GM23338 (cell line): ENCODE data around the gene ODAD3. TPM values are rescaled to one million over a fixed set of nuclear protein-coding genes. Genes with fewer than 3 reads are reported as not detected.

ENCODE experiments used
- ATAC-seq: fragments of 200-7000 bp; cut with Tn5 transposase; 3 replicates; pipeline ENCODE4 v1.9.1; 2020
- DNase-seq: peaks from one replicate; pipeline ENCODE4 v3.0.0-alpha.2; 2015; ENCODE audit warnings: low spot score
- H2AFZ ChIP-seq: fragments of 200-600 bp; sonication (generic); 2 replicates; pipeline ENCODE4 v1.8.0; 2016; ENCODE audit warnings: antibody characterized with exemption, mild to moderate bottlenecking, moderate library complexity
- H3F3A ChIP-seq: fragments of 200-600 bp; sonication (generic); replicated peaks from 2 replicates; pipeline ENCODE4 v1.8.0; 2017; ENCODE audit warnings: antibody characterized with exemption, mixed run types, low read depth
- H3K27ac ChIP-seq: fragments of 200-600 bp; sonication (generic); 2 replicates; pipeline ENCODE4 v1.6.1; 2016; ENCODE audit warnings: low read depth
- H3K27me3 ChIP-seq: fragments of 200-600 bp; sonication (generic); 2 replicates; pipeline ENCODE4 v1.8.0; 2016; ENCODE audit warnings: mild to moderate bottlenecking, mixed run types, moderate library complexity; ENCODE audit not compliant: insufficient read depth
- H3K36me3 ChIP-seq: fragments of 200-600 bp; sonication (generic); 2 replicates; pipeline ENCODE4 v1.8.0; 2016; ENCODE audit warnings: mild to moderate bottlenecking; ENCODE audit not compliant: insufficient read depth
- H3K4me1 ChIP-seq: fragments of 200-600 bp; sonication (generic); 2 replicates; pipeline ENCODE4 v1.8.0; 2016; ENCODE audit warnings: mild to moderate bottlenecking, moderate library complexity; ENCODE audit not compliant: insufficient read depth
- H3K4me2 ChIP-seq: fragments of 200-600 bp; sonication (generic); 2 replicates; pipeline ENCODE4 v1.7.1; 2017; ENCODE audit warnings: mixed run types
- H3K4me3 ChIP-seq: fragments of 200-600 bp; sonication (generic); 2 replicates; pipeline ENCODE4 v1.6.1; 2016; ENCODE audit warnings: mixed run types
- H3K79me2 ChIP-seq: fragments of 200-600 bp; sonication (generic); replicated peaks from 2 replicates; pipeline ENCODE4 v1.8.0; 2017; ENCODE audit warnings: mild to moderate bottlenecking; ENCODE audit not compliant: insufficient read depth
- H3K9me2 ChIP-seq: fragments of 200-600 bp; sonication (generic); 2 replicates; pipeline ENCODE4 v1.8.0; 2017; ENCODE audit not compliant: insufficient read depth
- H4K20me1 ChIP-seq: fragments of 200-600 bp; sonication (generic); replicated peaks from 2 replicates; pipeline ENCODE4 v1.8.0; 2017; ENCODE audit warnings: mild to moderate bottlenecking; ENCODE audit not compliant: insufficient read depth
- H3K27ac Mint-ChIP-seq: 2 replicates; pipeline ENCODE4 v1.8.0; 2020; ENCODE audit warnings: inconsistent platforms, mild to moderate bottlenecking, moderate library complexity, mixed read lengths
- H3K27me3 Mint-ChIP-seq: 3 replicates; pipeline ENCODE4 v1.8.0; 2022; ENCODE audit warnings: low read depth, mild to moderate bottlenecking, moderate library complexity, mixed read lengths, inconsistent platforms; ENCODE audit not compliant: insufficient read depth, poor library complexity
- H3K36me3 Mint-ChIP-seq: 3 replicates; pipeline ENCODE4 v1.8.0; 2021; ENCODE audit warnings: low read depth, mild to moderate bottlenecking, inconsistent platforms, moderate library complexity, mixed read lengths
- H3K4me1 Mint-ChIP-seq: 3 replicates; pipeline ENCODE4 v1.8.0; 2020; ENCODE audit warnings: mild to moderate bottlenecking, inconsistent platforms, mixed read lengths
- H3K4me3 Mint-ChIP-seq: 3 replicates; pipeline ENCODE4 v1.8.0; 2021; ENCODE audit warnings: moderate library complexity, mild to moderate bottlenecking, inconsistent platforms, mixed read lengths
- H3K9me3 Mint-ChIP-seq: 3 replicates; pipeline ENCODE4 v1.8.0; 2020; ENCODE audit warnings: moderate library complexity, mild to moderate bottlenecking, inconsistent platforms, mixed read lengths
- CTCF ChIP-seq, 2 experiments: fragments of 200-600 bp in 1 of 2; sonication (generic) in 1 of 2; conservative IDR thresholded peaks; 2 replicates each; pipeline versions ENCODE4 v1.5.1 to v1.6.1; 2016 to 2017; ENCODE audit warnings: antibody characterized with exemption in 2 of 2, low read depth in 2 of 2, mild to moderate bottlenecking in 2 of 2, moderate library complexity in 1 of 2
- ETS1 ChIP-seq: IDR thresholded peaks from 2 replicates; pipeline ENCODE4 v1.6.1; 2016; ENCODE audit warnings: antibody characterized with exemption
- EZH2 ChIP-seq: fragments of 200-600 bp; sonication (generic); IDR thresholded peaks from one replicate; pipeline ENCODE4 v1.8.0; 2017; ENCODE audit warnings: antibody characterized with exemption, mild to moderate bottlenecking, low read depth; ENCODE audit not compliant: unreplicated experiment
- EZH2phosphoT487 ChIP-seq: fragments of 200-600 bp; sonication (generic); IDR thresholded peaks from one replicate; pipeline ENCODE4 v1.8.1; 2018; ENCODE audit warnings: antibody characterized with exemption; ENCODE audit not compliant: unreplicated experiment
- STAT1 ChIP-seq: IDR thresholded peaks from one replicate; pipeline ENCODE4 v1.6.1; 2016; ENCODE audit warnings: antibody characterized with exemption; ENCODE audit not compliant: unreplicated experiment
- ZNF114 ChIP-seq: fragments of 250-450 bp; sonication (Bioruptor Pico); IDR thresholded peaks from 2 replicates; pipeline ENCODE4 v1.5.0; 2020; ENCODE audit warnings: mild to moderate bottlenecking, moderate library complexity
- ZNF331 ChIP-seq: fragments of 250-450 bp; sonication (Bioruptor Pico); IDR thresholded peaks from 2 replicates; pipeline ENCODE4 v1.5.0; 2020; ENCODE audit warnings: low read depth, mild to moderate bottlenecking, moderate library complexity
- polyA plus RNA-seq: library from polyadenylated mRNA; unstranded; fragments of >200 nt; fragmentation: Nextera tagmentation; extraction: Ambion mirVana; gene quantifications from 2 replicates; pipeline ENCODE4 v1.2.1, GENCODE V29; 2016
- total RNA-seq: library from RNA; depleted of rRNA; stranded (reverse); fragments of >200 nt; shearing (Covaris generic); gene quantifications from 2 replicates; pipeline ENCODE4 v1.2.3, GENCODE V29; 2014
- TF ChIP-seq, protein P1 (sequence below): IDR thresholded peaks from one replicate; pipeline ENCODE4 v1.6.1; 2018; ENCODE audit warnings: antibody characterized with exemption; ENCODE audit not compliant: unreplicated experiment

The ODAD3 gene
- total and polyA plus RNA-seq, 2 experiments from 2014 or later: 1.5 to 6.1 TPM

GRCh38 chr19:11377237-11377636, 57.7 kb downstream of the ODAD3 start:
- Mint-ChIP-seq H3K27ac (no peak overlapping the region), H3K4me1 (peaks cover 24% of the 10 kb centered on the region), H3K4me3 (no peak overlapping the region; the same call in 2 of the 3 replicates), H3K27me3 (peaks cover 10% of the 10 kb centered on the region), H3K9me3 (no peaks in the 10 kb centered on the region), H3K36me3 (peaks cover 11% of the 10 kb centered on the region; the same call in 2 of the 3 replicates)
- Histone ChIP-seq H3K27me3 (no peaks in the 10 kb centered on the region), H3K9me2 (no peaks in the 10 kb centered on the region), H3K27ac (no peak overlapping the region), H3K4me1 (peaks cover 14% of the 10 kb centered on the region), H3K36me3 (no peaks in the 10 kb centered on the region), H4K20me1 (no peaks in the 10 kb centered on the region), H3K4me2 (no peak overlapping the region), H2AFZ (no peak overlapping the region), H3K4me3 (no peak overlapping the region), H3F3A (peaks cover 18% of the 10 kb centered on the region), H3K79me2 (peaks cover 10% of the 10 kb centered on the region; the same call in 1 of the 2 replicates)
- DNase-seq (peak; percentile 27), ATAC-seq (no peak)
- TF ChIP-seq ETS1 (no peak), ZNF114 (CRISPR knock-in tag) (no peak), EZH2phosphoT487 (no peak), ZNF331 (no peak), EZH2 (no peak), CTCF (conservative IDR thresholded peaks at IDR 0.05; ENCODE audit: low read depth in 2 of 2) (no peak), STAT1 (no peak)
- TF ChIP-seq, protein P1, sequence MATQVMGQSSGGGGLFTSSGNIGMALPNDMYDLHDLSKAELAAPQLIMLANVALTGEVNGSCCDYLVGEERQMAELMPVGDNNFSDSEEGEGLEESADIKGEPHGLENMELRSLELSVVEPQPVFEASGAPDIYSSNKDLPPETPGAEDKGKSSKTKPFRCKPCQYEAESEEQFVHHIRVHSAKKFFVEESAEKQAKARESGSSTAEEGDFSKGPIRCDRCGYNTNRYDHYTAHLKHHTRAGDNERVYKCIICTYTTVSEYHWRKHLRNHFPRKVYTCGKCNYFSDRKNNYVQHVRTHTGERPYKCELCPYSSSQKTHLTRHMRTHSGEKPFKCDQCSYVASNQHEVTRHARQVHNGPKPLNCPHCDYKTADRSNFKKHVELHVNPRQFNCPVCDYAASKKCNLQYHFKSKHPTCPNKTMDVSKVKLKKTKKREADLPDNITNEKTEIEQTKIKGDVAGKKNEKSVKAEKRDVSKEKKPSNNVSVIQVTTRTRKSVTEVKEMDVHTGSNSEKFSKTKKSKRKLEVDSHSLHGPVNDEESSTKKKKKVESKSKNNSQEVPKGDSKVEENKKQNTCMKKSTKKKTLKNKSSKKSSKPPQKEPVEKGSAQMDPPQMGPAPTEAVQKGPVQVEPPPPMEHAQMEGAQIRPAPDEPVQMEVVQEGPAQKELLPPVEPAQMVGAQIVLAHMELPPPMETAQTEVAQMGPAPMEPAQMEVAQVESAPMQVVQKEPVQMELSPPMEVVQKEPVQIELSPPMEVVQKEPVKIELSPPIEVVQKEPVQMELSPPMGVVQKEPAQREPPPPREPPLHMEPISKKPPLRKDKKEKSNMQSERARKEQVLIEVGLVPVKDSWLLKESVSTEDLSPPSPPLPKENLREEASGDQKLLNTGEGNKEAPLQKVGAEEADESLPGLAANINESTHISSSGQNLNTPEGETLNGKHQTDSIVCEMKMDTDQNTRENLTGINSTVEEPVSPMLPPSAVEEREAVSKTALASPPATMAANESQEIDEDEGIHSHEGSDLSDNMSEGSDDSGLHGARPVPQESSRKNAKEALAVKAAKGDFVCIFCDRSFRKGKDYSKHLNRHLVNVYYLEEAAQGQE: no peak
